Muscle layer of duodenum (tissue), 2 donors: ENCODE results near the gene VENTX.
"Not testable (repeated sequence)": the region's sequence is repeated elsewhere in the genome, so short reads cannot be mapped to it uniquely, and the experiment has no call there.

Experiments used
- H3K27ac ChIP-seq: one replicate; pipeline ENCODE4 v1.7.0; 2013; ENCODE audit warnings: mild to moderate bottlenecking, low read length
- H3K27me3 ChIP-seq: one replicate; pipeline ENCODE4 v1.7.0; 2013; ENCODE audit warnings: low read depth, mild to moderate bottlenecking, control low read depth, low read length
- H3K36me3 ChIP-seq, 2 donors: one replicate each; pipeline ENCODE4 v1.7.0; 2013; ENCODE audit warnings: low read length in 2 of 2, control low read depth in 1 of 2, mild to moderate bottlenecking in 1 of 2; ENCODE audit not compliant: insufficient read depth in 2 of 2, control insufficient read depth in 1 of 2
- H3K4me1 ChIP-seq, 2 donors: one replicate each; pipeline ENCODE4 v1.7.0; 2013; ENCODE audit warnings: low read length in 2 of 2, mild to moderate bottlenecking in 2 of 2, control low read depth in 1 of 2, moderate library complexity in 1 of 2; ENCODE audit not compliant: insufficient read depth in 2 of 2, control insufficient read depth in 1 of 2
- H3K4me3 ChIP-seq, 2 donors: one replicate each; pipeline ENCODE4 v1.7.0; 2013; ENCODE audit warnings: low read length in 2 of 2, low read depth in 1 of 2, mild to moderate bottlenecking in 1 of 2
- H3K9me3 ChIP-seq, 2 donors: one replicate each; pipeline ENCODE4 v1.7.0; 2013; ENCODE audit warnings: low read length in 2 of 2, control low read depth in 1 of 2, mild to moderate bottlenecking in 1 of 2; ENCODE audit not compliant: control insufficient read depth in 1 of 2
- donor health status: healthy.

VENTX gene

DNA sequence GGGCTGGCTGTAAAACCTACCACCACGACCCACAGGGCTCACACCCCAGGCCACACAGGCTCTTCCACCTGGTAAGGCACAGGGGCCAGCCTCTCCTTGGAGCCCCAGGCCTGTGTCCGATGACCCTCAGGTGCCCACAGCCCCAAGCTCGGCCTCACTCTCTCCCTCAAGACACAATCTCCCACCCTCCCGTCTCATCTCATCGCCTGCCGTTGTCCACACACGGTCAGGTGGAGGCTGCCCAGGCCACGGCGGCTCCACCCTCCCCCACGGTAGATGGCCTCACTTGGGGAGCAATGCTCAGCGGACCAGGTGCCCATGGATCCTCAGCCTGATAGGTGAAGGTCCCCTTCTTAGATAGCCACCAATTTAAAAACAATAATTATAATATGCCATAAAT is 16.3 kb upstream of the VENTX start:
- Histone ChIP-seq H3K36me3 (no peaks in the 10 kb centered on the region), H3K4me3 (no peak overlapping the region), H3K27me3 (no peaks in the 10 kb centered on the region), H3K9me3 (no peaks in the 10 kb centered on the region), H3K27ac (no peak overlapping the region), H3K4me1 (no peaks in the 10 kb centered on the region)

DNA sequence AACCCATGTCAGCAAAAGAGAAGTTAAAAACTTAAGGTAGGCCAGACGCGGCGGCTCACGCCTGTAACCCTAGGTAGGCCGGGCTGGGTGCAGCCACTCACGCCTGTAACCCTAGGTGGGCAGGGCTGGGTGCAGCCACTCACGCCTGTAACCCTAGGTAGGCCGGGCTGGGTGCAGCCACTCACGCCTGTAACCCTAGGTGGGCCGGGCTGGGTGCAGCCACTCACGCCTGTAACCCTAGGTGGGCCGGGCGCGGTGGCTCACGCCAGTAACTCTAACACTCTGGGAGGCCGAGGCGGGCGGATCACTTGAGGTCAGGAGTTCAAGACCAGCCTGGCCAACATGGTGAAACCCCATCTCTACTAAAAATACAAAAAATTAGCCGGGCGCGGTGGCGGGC is 15.9 kb upstream of the VENTX start:
- H3K36me3 ChIP-seq, H3K4me1 ChIP-seq, H3K4me3 ChIP-seq, H3K27me3 ChIP-seq, H3K9me3 ChIP-seq, H3K27ac ChIP-seq: not testable (repeated sequence)

DNA sequence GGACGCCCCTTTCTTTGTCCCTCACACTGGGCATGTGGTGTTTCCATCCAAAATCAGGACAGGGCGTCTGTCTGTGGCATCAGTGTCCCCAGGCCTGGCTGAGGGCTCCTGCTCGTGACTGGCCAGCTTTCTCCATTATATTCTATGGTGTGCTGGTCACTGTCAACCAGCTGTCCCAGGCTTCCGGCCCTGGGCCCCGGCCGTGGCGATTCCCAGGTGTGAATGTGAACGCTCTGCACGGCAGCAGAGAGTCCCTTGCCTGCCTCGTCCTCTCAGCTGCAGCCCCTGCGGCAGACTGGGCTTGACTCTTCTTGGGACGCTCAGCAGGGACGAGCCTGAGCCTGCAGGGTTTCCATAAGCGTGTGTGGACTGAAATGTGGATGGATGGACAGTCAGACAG is 13.6 kb upstream of the VENTX start:
- H3K27ac ChIP-seq, result no peak overlapping the region
- H3K9me3 ChIP-seq, result no peaks in the 10 kb centered on the region
- H3K36me3 ChIP-seq, result no peaks in the 10 kb centered on the region
- no peak overlapping the region for H3K4me3 ChIP-seq
- H3K4me1 ChIP-seq, result no peaks in the 10 kb centered on the region
- peaks cover 9% of the 10 kb centered on the region for H3K27me3 ChIP-seq

DNA sequence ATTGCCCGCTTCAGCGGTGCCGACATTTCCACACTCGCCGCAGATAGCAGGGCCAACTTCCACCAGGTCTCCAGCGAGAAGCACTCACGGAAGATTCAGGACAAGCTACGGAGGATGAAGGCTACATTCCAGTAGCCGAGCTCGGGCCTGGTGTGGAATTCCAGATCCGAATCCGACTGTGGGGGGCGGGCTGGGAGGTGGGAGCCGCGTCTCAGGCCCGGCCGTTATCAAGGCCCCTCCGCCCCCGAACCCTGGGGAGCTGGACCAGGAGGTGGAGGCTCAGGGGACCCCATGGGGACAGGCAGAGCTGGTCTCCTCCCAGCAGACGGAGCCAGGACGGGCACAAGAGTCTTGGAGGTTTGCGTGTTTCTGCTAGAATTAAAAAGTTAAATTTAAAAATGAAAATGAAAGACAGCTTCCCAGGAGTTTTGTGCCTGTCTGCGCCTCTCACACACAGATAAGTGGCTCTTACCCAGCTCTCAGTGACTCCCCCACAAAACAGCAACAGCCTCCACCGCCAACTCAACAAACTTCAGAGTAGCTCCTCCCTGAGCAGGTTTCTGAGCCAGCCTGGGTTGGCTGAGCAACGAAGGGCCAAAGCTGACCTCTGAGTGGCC is 12.8 kb upstream of the VENTX start:
- no peak overlapping the region for H3K4me3 ChIP-seq
- H3K27me3 ChIP-seq, result peaks cover 15% of the 10 kb centered on the region
- H3K36me3 ChIP-seq, result no peaks in the 10 kb centered on the region
- H3K4me1 ChIP-seq, result no peaks in the 10 kb centered on the region
- no peaks in the 10 kb centered on the region for H3K9me3 ChIP-seq
- no peak overlapping the region for H3K27ac ChIP-seq

DNA sequence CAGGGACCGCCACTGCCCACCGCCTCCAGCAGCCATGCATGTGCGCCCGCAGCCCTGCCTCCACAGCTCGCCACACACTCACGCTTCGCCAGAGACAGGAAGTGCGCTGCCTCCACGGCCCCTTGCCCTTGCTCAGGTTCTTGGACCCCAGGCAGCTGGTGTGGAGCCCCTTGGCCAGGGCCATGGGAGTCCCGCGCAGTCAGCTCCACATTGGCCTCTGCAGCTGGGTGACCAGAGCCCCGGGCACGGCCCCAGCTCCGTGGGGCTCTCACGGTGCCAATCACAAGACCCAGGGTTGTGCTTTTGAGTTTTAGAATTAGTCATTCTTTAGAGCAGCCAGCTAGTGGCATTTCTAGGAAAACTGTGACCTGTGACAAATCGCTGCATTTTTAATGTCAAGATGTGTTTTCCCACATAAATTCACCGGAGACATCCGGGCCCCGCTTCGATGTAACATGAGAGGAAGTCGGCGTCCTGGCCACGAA is 11.9 kb upstream of the VENTX start:
- Histone ChIP-seq H3K27ac (no peak overlapping the region), H3K4me1 (peaks cover 0 to 5% of the 10 kb centered on the region in 2 donors), H3K27me3 (peaks cover 15% of the 10 kb centered on the region), H3K4me3 (no peak overlapping the region), H3K9me3 (no peaks in the 10 kb centered on the region), H3K36me3 (no peaks in the 10 kb centered on the region)

DNA sequence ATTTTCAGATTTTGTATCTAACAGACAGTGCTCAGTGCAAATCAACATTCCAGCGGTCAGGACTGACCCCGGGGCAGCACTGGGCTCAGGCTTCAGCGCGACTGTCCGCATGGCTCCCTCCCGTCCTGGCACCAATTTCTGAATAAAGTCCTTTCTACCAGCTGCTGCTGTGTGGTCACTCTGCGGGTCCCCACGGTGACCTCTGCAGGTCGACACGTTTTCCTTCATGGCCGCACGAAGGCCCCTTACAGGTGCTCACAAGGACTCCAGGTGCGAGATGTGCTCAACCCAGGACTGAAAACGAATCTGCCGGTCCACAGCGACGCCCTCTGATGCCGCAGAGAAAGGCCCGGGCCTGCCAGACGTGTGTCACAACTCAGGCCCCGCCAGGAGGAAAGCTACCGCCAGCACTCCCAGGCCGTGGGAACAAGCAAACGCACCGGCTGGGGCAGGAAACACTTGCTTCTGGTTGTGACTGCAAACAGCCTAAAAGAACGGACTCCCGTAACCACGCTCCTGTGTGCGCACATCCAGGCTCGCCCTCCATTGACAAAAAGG is 11.3 kb upstream of the VENTX start:
- H3K36me3 ChIP-seq, result no peaks in the 10 kb centered on the region
- no peak overlapping the region for H3K27ac ChIP-seq
- H3K4me3 ChIP-seq, result no peak overlapping the region
- H3K27me3 ChIP-seq, result peaks cover 18% of the 10 kb centered on the region
- H3K9me3 ChIP-seq, result no peaks in the 10 kb centered on the region
- H3K4me1 ChIP-seq, result peaks cover 0 to 8% of the 10 kb centered on the region in 2 donors

DNA sequence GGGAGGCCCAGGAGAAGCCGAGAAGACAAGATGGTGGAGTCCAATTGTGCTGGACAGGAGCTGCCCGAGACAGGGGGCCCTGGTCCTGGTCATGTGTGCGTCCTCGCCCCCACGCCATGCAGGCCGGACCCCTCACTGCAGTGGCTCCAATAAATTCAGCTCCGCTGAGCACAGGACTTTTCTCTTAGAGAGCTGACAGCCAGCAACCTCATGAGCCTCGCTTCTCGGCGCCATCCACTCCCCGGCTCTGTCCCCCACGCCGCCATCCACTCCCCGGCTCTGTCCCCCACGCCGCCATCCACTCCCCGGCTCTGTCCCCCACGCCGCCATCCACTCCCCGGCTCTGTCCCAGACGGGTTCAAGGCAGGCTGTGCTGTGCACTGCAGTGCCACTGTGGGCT is 10.4 kb upstream of the VENTX start:
- peaks cover 0 to 11% of the 10 kb centered on the region in 2 donors for H3K4me1 ChIP-seq
- H3K4me3 ChIP-seq, result no peak overlapping the region
- peaks cover 21% of the 10 kb centered on the region for H3K27me3 ChIP-seq
- H3K9me3 ChIP-seq, result no peaks in the 10 kb centered on the region
- no peaks in the 10 kb centered on the region for H3K36me3 ChIP-seq
- no peak overlapping the region for H3K27ac ChIP-seq

DNA sequence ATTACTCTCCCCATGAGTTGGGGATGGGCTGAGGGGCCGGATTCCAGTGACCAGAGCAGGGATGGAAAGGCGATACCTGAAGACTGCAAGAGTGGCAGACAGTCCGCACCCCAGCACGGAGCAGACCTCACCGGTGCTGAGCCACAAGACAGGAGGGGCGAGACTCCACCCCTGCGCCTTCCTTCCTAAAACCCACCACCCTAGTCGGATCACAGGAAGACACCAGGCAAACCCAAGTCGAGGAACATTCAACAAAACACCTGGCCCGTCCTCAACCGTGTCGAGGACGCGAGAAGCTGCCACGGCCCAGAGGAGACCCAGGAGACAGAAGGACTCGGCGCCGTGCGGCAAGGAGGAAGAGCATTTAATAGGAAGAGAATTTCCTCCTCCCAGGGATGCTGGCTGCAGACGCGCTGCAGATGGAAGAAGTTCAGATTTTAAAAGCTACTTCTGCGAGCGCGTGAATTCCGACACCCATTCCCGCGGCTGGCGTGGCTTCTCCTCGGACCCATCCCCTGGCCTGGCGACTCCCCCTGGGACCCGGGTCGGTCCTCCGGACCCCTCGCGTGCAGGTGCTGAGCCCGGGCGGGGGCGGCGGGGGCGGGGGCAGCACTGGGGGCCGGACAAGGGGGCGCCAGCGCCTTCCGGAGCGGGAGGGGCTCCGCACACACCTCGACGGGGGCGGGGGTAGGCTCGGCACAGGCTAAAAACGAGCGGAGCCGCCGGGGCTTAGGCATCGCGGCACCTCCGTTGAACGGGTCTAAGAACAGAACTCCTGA is 8.2 kb upstream of the VENTX start:
- Histone ChIP-seq H3K27me3 (peaks cover 23% of the 10 kb centered on the region), H3K4me1 (peaks cover 0 to 11% of the 10 kb centered on the region in 2 donors), H3K9me3 (no peaks in the 10 kb centered on the region), H3K4me3 (no peak overlapping the region), H3K27ac (no peak overlapping the region), H3K36me3 (no peaks in the 10 kb centered on the region)

DNA sequence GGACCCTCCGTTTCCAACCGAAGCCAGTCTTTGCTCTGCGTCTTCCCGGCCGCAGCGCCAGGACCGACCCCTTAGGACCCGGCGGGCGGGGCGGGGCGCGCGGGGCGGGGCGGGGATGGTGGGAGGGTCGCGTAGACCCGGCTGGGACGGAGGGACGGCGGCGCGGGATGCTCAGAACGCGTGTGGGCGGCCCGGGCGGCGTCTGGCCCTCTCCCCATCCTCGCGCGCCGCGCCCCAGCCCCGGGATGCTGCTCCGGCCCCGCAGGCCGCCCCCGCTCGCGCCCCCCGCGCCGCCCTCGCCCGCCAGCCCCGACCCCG is 7.7 kb upstream of the VENTX start, which contains the start of gene UTF1:
TSS of gene UTF1 (plus strand) at position 174 of the 318 bp plus-strand sequence. CDS start at position 246, 72 bp downstream.
- Histone ChIP-seq H3K36me3 (no peaks in the 10 kb centered on the region), H3K27me3 (peaks cover 23% of the 10 kb centered on the region), H3K4me1 (peaks cover 0 to 11% of the 10 kb centered on the region in 2 donors), H3K27ac (no peak within 1 kb of the TSS), H3K4me3 (no peak within 1 kb of the TSS), H3K9me3 (no peaks in the 10 kb centered on the region)

DNA sequence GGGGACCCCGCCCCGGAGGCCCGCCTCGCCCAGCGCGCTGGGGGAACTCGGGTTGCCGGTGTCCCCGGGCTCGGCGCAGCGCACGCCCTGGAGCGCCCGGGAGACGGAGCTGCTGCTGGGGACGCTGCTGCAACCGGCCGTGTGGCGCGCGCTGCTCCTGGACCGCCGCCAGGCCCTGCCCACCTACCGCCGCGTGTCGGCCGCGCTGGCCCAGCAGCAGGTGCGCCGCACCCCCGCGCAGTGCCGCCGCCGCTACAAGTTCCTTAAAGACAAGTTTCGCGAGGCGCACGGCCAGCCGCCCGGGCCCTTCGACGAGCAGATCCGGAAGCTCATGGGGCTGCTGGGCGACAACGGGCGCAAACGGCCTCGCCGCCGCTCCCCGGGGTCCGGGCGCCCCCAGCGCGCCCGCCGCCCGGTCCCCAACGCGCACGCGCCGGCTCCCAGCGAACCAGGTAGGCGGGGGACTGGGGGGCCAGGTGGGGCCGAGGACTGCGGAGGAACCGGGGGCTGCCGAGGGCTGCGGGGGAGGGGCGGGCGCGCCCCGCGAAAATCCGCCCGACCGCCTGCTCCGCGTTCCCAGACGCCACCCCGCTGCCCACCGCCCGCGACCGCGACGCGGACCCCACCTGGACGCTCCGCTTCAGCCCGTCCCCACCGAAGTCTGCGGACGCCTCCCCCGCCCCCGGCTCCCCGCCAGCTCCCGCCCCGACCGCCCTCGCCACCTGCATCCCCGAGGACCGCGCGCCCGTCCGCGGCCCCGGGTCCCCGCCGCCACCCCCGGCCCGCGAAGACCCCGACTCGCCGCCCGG is 7.1 kb upstream of the VENTX start:
- Histone ChIP-seq H3K27me3 (peaks cover 23% of the 10 kb centered on the region), H3K4me1 (peaks cover 0 to 15% of the 10 kb centered on the region in 2 donors), H3K27ac (no peak overlapping the region), H3K4me3 (no peak overlapping the region), H3K36me3 (no peaks in the 10 kb centered on the region), H3K9me3 (no peaks in the 10 kb centered on the region)
